Peyer's patch (tissue), 4 donors: ENCODE results near the gene KDM4C.

Experiments
- POLR2A ChIP-seq, 2 donors: fragments of 450-650 bp; IDR thresholded peaks; one replicate each; pipeline ENCODE4 v1.5.1; 2017; ENCODE audit warnings: antibody characterized with exemption in 2 of 2, mild to moderate bottlenecking in 2 of 2, moderate library complexity in 2 of 2
- TF ChIP-seq, protein P1 (sequence below), 6 experiments: fragments of 450-650 bp in 4 of 6; fragments of 200-600 bp in 2 of 6; sonication (generic) in 1 of 6; IDR thresholded peaks; one replicate each; pipeline ENCODE4 v1.5.1; 2017 to 2019; ENCODE audit warnings: antibody characterized with exemption in 6 of 6, mild to moderate bottlenecking in 3 of 6, moderate library complexity in 1 of 6

DNA sequence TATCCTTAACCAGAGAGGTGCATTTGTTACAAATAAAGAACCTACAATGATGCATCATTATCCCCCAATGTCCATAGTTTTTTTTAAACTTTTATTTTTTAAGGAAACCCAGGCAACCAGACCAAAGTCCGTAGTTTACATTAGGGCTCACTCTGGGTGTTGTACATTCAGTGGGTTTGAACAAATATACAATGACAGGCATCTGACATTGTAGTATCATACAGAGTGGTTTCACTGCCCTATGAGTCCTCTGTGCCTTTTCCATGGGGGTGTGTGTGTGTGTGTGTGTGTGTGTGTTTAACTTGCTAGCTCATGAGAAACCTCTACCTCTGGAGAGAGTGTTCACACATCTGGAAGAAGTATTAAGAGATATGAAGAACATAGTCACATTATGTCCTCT lies 141.5 kb downstream of the KDM4C start:
- TF ChIP-seq, protein P1, sequence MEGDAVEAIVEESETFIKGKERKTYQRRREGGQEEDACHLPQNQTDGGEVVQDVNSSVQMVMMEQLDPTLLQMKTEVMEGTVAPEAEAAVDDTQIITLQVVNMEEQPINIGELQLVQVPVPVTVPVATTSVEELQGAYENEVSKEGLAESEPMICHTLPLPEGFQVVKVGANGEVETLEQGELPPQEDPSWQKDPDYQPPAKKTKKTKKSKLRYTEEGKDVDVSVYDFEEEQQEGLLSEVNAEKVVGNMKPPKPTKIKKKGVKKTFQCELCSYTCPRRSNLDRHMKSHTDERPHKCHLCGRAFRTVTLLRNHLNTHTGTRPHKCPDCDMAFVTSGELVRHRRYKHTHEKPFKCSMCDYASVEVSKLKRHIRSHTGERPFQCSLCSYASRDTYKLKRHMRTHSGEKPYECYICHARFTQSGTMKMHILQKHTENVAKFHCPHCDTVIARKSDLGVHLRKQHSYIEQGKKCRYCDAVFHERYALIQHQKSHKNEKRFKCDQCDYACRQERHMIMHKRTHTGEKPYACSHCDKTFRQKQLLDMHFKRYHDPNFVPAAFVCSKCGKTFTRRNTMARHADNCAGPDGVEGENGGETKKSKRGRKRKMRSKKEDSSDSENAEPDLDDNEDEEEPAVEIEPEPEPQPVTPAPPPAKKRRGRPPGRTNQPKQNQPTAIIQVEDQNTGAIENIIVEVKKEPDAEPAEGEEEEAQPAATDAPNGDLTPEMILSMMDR (IDR thresholded peaks at IDR 0.05): no peak
- no peak for TF ChIP-seq POLR2A (IDR thresholded peaks at IDR 0.05)
